ENCODE data around the gene NOVA1. TPM values are rescaled to one million over a fixed set of nuclear protein-coding genes. Genes with fewer than 3 reads are reported as not detected.

The NOVA1 gene
- polyA plus RNA-seq, 3 donors = 0.90 to 24.0 (median 5.5) TPM

- WGBS, 3 donors = 27 to 47% (median 44%) methylated on average over 11 of the region's 11 CpGs
Observed at GRCh38 chr14:26401179-26401968, 196.5 kb downstream of the NOVA1 start.

DNA sequence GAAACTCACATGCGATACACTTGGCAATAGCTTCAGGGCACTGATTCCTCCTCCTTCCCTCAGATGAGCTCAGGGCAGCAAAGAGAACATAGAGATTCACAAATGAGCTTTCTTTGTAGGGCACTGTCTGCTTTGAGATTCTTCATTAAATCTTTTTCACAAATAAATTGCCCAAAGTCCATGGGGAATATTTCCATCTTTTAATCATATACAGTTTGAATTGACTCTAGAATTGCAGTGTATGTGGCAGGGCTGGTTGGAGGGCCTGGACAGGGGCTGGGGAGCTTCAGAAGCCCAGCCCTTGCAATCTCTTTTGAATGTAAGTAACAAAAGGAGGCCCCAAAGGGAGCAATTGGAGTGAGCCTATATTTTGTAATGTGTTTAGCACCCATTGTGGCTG, 197.5 kb downstream of the NOVA1 start:
- WGBS, 3 donors = 71 to 100% (median 78%) methylated on average over 1 of the region's 1 CpG
- H3K27ac ChIP-seq (ENCODE audit: low read depth, low read length) = no peak overlapping the region

More at GRCh38 chr14:26401179-26401968, 196.5 kb downstream of the NOVA1 start:
- H3K27ac ChIP-seq (ENCODE audit: low read depth, low read length) = no peak overlapping the region

DNA sequence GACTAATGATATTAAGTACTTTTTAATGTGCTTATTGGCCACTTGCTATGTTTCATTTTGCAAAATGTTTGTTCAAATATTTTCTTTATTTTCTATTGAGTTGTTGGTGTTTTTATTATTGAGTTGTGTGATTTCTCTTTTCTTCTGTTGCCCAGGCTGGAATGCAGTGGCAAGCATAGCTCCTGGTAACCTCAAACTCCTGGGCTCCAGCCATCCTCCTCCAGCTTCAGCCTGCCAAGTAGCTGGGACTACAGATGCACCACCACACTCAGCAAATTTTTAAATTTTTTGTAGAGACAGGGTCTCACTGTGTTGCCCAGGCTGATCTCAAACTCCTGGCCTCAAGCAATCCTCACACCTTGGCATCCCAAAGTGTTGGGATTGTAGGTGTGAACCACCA, 199.2 kb downstream of the NOVA1 start:
- H3K27ac ChIP-seq (ENCODE audit: low read depth, low read length) = no peak overlapping the region
